GM23338 (cell line): ENCODE measurements around the gene SMAP2.

Source experiments
- NANOG ChIP-seq: IDR thresholded peaks from 2 replicates; pipeline ENCODE4 v1.6.1; 2016; ENCODE audit warnings: antibody characterized with exemption, borderline replicate concordance
- POLR2AphosphoS5 ChIP-seq: IDR thresholded peaks from 2 replicates; pipeline ENCODE4 v1.6.1; 2016; ENCODE audit warnings: antibody characterized with exemption, low read depth
- TF ChIP-seq, protein P1 (sequence below), 2 experiments: fragments of 200-600 bp in 1 of 2; sonication (generic) in 1 of 2; conservative IDR thresholded peaks; 2 replicates each; pipeline versions ENCODE4 v1.5.1 to v1.6.1; 2016 to 2017; ENCODE audit warnings: antibody characterized with exemption in 2 of 2, low read depth in 2 of 2, mild to moderate bottlenecking in 2 of 2, moderate library complexity in 1 of 2
- TF ChIP-seq, protein P2 (sequence below): IDR thresholded peaks from one replicate; pipeline ENCODE4 v1.6.1; 2018; ENCODE audit warnings: antibody characterized with exemption; ENCODE audit not compliant: unreplicated experiment

DNA sequence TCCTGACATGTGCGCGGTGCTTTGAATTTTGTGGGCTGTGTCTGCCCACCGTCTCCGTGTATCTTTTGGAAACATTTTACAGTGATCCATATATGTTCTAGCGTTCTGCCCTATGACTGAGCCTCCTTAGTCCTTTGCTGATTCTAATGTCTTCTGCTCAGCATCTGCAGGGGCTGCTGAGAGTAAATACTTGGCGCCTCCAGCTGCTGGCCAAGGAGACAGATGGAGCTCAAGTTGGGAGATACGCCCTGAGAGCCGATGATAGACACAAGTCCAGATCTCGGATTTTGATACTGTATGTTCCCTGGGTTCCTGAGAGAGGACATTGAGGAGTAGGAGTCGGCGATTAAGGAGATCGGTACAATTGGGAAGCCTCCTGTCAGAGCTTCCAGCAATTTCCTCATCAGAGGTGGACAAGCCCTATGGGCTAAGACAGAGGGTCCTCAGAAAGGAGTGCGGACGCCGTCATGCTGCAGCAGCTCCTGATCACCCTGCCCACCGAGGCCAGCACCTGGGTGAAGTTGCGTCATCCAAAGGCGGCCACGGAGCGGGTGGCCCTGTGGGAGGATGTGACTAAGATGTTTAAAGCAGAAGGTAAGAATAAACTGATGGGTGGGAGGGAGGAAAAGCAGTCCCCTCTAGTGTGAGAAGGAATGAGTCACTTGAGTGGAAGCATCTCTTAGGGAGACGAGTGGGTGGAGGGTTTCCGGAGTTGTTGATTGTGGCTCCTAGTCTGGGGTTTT, 77.1 kb downstream of the SMAP2 start:
- TF ChIP-seq, protein P1, sequence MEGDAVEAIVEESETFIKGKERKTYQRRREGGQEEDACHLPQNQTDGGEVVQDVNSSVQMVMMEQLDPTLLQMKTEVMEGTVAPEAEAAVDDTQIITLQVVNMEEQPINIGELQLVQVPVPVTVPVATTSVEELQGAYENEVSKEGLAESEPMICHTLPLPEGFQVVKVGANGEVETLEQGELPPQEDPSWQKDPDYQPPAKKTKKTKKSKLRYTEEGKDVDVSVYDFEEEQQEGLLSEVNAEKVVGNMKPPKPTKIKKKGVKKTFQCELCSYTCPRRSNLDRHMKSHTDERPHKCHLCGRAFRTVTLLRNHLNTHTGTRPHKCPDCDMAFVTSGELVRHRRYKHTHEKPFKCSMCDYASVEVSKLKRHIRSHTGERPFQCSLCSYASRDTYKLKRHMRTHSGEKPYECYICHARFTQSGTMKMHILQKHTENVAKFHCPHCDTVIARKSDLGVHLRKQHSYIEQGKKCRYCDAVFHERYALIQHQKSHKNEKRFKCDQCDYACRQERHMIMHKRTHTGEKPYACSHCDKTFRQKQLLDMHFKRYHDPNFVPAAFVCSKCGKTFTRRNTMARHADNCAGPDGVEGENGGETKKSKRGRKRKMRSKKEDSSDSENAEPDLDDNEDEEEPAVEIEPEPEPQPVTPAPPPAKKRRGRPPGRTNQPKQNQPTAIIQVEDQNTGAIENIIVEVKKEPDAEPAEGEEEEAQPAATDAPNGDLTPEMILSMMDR (conservative IDR thresholded peaks at IDR 0.05; ENCODE audit: low read depth in 2 of 2) = no peak
- TF ChIP-seq POLR2AphosphoS5 = no peak; the same call in 1 of the 2 replicates
- TF ChIP-seq, protein P2, sequence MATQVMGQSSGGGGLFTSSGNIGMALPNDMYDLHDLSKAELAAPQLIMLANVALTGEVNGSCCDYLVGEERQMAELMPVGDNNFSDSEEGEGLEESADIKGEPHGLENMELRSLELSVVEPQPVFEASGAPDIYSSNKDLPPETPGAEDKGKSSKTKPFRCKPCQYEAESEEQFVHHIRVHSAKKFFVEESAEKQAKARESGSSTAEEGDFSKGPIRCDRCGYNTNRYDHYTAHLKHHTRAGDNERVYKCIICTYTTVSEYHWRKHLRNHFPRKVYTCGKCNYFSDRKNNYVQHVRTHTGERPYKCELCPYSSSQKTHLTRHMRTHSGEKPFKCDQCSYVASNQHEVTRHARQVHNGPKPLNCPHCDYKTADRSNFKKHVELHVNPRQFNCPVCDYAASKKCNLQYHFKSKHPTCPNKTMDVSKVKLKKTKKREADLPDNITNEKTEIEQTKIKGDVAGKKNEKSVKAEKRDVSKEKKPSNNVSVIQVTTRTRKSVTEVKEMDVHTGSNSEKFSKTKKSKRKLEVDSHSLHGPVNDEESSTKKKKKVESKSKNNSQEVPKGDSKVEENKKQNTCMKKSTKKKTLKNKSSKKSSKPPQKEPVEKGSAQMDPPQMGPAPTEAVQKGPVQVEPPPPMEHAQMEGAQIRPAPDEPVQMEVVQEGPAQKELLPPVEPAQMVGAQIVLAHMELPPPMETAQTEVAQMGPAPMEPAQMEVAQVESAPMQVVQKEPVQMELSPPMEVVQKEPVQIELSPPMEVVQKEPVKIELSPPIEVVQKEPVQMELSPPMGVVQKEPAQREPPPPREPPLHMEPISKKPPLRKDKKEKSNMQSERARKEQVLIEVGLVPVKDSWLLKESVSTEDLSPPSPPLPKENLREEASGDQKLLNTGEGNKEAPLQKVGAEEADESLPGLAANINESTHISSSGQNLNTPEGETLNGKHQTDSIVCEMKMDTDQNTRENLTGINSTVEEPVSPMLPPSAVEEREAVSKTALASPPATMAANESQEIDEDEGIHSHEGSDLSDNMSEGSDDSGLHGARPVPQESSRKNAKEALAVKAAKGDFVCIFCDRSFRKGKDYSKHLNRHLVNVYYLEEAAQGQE = no peak
- TF ChIP-seq NANOG = no peak
